Measurements from ENCODE around the gene S100A2. TPM values are rescaled to one million over a fixed set of nuclear protein-coding genes. Genes with fewer than 3 reads are reported as not detected.

The S100A2 gene
- polyA plus RNA-seq, 2 of the 4 experiments (the other 2 are of a cell fraction), result 5.1 to 15.9 TPM

DNA sequence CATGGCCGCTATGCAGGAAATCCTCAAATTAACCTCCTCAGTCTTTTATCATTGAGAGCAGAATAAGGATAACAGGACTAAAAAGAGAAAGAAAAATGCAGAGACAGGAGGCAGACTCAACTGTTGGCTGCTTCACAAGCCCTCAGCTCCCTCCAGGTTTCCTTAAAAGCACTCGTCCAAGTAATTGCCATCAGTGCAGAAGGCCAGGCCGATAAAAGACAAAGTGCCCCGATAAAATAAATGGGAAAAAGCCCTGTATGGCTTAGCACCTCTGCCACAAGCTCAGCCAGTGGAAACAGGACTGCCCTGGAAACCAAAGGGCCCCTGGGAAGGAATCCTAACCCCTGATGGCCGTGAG is 38.0 kb downstream of the S100A2 start:
- DNase-seq (ENCODE audit: low read depth in 1 of 2, low spot score in 1 of 2) (no peak), ATAC-seq (no peak), FAIRE-seq (no peak)
- H3K9me3 ChIP-seq, result no peaks in the 10 kb centered on the region
- CTCF ChIA-PET, result interaction anchor here (1.0 to 18.2 kb wide), 6 partner anchors 16 to 215 kb away, joined by 3 to 471 read pairs (median 6); partner anchors contain the start of gene S100A13
- 86% methylated on average over 5 of the region's 5 CpGs for WGBS (ENCODE audit: missing lambda C conversion rate)
- H3K27ac ChIP-seq, result no peak overlapping the region
- no peak overlapping the region for H3K4me2 ChIP-seq
- POLR2A ChIA-PET, result interaction anchor here (1.4 to 2.3 kb wide), 2 partner anchors 40 to 106 kb away, joined by 3 to 4 read pairs; partner anchors contain the start of gene CHTOP
- H3K4me3 ChIP-seq, result no peak overlapping the region
- peaks cover 9% of the 10 kb centered on the region for H3K4me1 ChIP-seq
- TF ChIP-seq, protein P1, sequence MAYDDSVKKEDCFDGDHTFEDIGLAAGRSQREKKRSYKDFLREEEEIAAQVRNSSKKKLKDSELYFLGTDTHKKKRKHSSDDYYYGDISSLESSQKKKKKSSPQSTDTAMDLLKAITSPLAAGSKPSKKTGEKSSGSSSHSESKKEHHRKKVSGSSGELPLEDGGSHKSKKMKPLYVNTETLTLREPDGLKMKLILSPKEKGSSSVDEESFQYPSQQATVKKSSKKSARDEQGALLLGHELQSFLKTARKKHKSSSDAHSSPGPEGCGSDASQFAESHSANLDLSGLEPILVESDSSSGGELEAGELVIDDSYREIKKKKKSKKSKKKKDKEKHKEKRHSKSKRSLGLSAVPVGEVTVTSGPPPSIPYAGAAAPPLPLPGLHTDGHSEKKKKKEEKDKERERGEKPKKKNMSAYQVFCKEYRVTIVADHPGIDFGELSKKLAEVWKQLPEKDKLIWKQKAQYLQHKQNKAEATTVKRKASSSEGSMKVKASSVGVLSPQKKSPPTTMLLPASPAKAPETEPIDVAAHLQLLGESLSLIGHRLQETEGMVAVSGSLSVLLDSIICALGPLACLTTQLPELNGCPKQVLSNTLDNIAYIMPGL (CRISPR knock-in tag; IDR thresholded peaks at IDR 0.05; ENCODE audit: borderline replicate concordance), result no peak
- TF ChIP-seq ZC3H11A (IDR thresholded peaks at IDR 0.05), result no peak

DNA sequence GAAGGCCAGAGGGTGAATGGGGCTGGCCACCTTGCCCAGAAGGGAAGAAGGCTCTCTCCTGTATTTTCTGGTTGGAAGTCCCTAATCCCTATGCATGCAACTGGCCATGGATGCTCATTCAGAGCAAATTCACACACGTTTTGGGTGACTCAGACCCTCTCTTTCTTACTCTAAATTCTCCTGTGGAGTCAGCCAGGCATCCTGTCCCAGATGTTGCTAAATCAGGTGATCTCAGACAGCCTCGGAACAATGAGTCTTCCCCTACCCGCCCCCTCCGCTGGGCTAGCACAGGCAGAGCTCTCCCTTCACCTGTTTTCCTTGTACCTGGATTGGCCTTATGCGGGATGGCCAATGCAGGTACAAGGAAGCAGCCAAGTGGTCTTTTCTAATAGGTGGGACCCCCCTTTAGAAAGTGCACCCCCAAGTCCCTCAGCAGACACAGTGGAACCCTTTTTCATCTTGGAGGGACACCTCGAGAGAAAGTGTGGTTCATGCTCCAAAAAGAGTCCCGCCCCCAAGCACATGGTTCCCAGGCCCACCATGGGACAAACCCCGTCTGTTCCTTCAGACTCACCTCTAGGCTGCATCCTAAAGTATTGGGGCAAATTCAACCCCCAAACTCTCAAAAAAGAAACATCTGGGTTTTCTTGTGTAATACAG is 38.5 kb downstream of the S100A2 start:
- Histone ChIP-seq H3K4me1 (peaks cover 4% of the 10 kb centered on the region; the same call in 2 of the 3 replicates), H3K4me2 (no peak overlapping the region), H3K4me3 (no peak overlapping the region), H3K9me3 (no peaks in the 10 kb centered on the region), H3K27ac (peak overlapping the region in 1 of 2 experiments; percentile 19; a peak in 1 of 6 replicates)
- FAIRE-seq (no peak), DNase-seq (ENCODE audit: low read depth in 1 of 2, low spot score in 1 of 2) (no peak), ATAC-seq (0 out of 6 replicates have a peak, but pooled peaks of 1 of the 2 experiments have one; percentile 37)
- WGBS (ENCODE audit: missing lambda C conversion rate), result 89% methylated on average over 8 of the region's 8 CpGs
- POLR2A ChIA-PET, result interaction anchor here (2.3 kb wide), 1 partner anchor 41 kb away, joined by 4 read pairs; no protein-coding TSS in a partner anchor
- TF ChIP-seq CEBPB (IDR thresholded peaks at IDR 0.05) (no peak), CBX2 (IDR thresholded peaks at IDR 0.05; ENCODE audit: borderline replicate concordance, low read depth) (no peak), KDM5A (IDR thresholded peaks at IDR 0.05) (no peak), CHD2 (IDR thresholded peaks at IDR 0.05; ENCODE audit: low read length, partially characterized antibody) (no peak), POLR2A (IDR thresholded peaks at IDR 0.05; ENCODE audit: low read length) (no peak), ZSCAN20 (CRISPR knock-in tag; IDR thresholded peaks at IDR 0.05) (no peak), MYC (IDR thresholded peaks at IDR 0.05; ENCODE audit: borderline replicate concordance, low read length) (no peak), HEYL (CRISPR knock-in tag; IDR thresholded peaks at IDR 0.05) (no peak), HOXB5 (CRISPR knock-in tag; IDR thresholded peaks at IDR 0.05) (no peak), RNF2 (IDR thresholded peaks at IDR 0.05; ENCODE audit: borderline replicate concordance, low read depth) (no peak), ZFP36 (IDR thresholded peaks at IDR 0.05; ENCODE audit: borderline replicate concordance, partially characterized antibody) (no peak), PHF8 (IDR thresholded peaks at IDR 0.05; ENCODE audit: borderline replicate concordance, low read depth) (no peak), GATA3 (IDR thresholded peaks at IDR 0.05; ENCODE audit: borderline replicate concordance) (no peak), EHF (CRISPR knock-in tag; IDR thresholded peaks at IDR 0.05) (no peak), FOSB (CRISPR knock-in tag; IDR thresholded peaks at IDR 0.05) (no peak)
- TF ChIP-seq, protein P2, sequence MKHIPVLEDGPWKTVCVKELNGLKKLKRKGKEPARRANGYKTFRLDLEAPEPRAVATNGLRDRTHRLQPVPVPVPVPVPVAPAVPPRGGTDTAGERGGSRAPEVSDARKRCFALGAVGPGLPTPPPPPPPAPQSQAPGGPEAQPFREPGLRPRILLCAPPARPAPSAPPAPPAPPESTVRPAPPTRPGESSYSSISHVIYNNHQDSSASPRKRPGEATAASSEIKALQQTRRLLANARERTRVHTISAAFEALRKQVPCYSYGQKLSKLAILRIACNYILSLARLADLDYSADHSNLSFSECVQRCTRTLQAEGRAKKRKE (CRISPR knock-in tag; IDR thresholded peaks at IDR 0.05; ENCODE audit: low read depth), result no peak
- TF ChIP-seq, protein P3, sequence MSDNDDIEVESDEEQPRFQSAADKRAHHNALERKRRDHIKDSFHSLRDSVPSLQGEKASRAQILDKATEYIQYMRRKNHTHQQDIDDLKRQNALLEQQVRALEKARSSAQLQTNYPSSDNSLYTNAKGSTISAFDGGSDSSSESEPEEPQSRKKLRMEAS (IDR thresholded peaks at IDR 0.05), result no peak
- TF ChIP-seq, protein P4, sequence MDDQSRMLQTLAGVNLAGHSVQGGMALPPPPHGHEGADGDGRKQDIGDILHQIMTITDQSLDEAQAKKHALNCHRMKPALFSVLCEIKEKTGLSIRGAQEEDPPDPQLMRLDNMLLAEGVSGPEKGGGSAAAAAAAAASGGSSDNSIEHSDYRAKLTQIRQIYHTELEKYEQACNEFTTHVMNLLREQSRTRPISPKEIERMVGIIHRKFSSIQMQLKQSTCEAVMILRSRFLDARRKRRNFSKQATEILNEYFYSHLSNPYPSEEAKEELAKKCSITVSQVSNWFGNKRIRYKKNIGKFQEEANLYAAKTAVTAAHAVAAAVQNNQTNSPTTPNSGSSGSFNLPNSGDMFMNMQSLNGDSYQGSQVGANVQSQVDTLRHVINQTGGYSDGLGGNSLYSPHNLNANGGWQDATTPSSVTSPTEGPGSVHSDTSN (IDR thresholded peaks at IDR 0.05), result no peak
- TF ChIP-seq, protein P5, sequence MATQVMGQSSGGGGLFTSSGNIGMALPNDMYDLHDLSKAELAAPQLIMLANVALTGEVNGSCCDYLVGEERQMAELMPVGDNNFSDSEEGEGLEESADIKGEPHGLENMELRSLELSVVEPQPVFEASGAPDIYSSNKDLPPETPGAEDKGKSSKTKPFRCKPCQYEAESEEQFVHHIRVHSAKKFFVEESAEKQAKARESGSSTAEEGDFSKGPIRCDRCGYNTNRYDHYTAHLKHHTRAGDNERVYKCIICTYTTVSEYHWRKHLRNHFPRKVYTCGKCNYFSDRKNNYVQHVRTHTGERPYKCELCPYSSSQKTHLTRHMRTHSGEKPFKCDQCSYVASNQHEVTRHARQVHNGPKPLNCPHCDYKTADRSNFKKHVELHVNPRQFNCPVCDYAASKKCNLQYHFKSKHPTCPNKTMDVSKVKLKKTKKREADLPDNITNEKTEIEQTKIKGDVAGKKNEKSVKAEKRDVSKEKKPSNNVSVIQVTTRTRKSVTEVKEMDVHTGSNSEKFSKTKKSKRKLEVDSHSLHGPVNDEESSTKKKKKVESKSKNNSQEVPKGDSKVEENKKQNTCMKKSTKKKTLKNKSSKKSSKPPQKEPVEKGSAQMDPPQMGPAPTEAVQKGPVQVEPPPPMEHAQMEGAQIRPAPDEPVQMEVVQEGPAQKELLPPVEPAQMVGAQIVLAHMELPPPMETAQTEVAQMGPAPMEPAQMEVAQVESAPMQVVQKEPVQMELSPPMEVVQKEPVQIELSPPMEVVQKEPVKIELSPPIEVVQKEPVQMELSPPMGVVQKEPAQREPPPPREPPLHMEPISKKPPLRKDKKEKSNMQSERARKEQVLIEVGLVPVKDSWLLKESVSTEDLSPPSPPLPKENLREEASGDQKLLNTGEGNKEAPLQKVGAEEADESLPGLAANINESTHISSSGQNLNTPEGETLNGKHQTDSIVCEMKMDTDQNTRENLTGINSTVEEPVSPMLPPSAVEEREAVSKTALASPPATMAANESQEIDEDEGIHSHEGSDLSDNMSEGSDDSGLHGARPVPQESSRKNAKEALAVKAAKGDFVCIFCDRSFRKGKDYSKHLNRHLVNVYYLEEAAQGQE (IDR thresholded peaks at IDR 0.05), result no peak
- CTCF ChIA-PET, result interaction anchor here (1.0 to 18.2 kb wide), 9 partner anchors 12 to 459 kb away, joined by 3 to 471 read pairs (median 4); partner anchors contain the start of genes RAB13 and S100A13

All from A549 (cell line).